Measurements from ENCODE around the gene ARHGAP42.

ARHGAP42 gene

GRCh38 chr11:100769617-100770016 is 82.5 kb downstream of the ARHGAP42 start:
- no peaks in the 10 kb centered on the region for H3K36me3 ChIP-seq (ENCODE audit: insufficient read depth, low read length)
- peaks cover 3% of the 10 kb centered on the region for H3K4me1 ChIP-seq (ENCODE audit: insufficient read depth, low read length)
- H3K27me3 ChIP-seq (ENCODE audit: control insufficient read depth in 1 of 2, insufficient read depth in 2 of 2, low read length in 2 of 2): no peaks in the 10 kb centered on the region
- no peak overlapping the region for H3K27ac ChIP-seq (ENCODE audit: low read depth, low read length)
- no peaks in the 10 kb centered on the region for H3K9me3 ChIP-seq (ENCODE audit: low read length)
- H3K9ac ChIP-seq (ENCODE audit: low read length): no peak overlapping the region
- no peak overlapping the region for H3K4me3 ChIP-seq (ENCODE audit: low read depth in 1 of 2, low read length in 2 of 2)

GRCh38 chr11:100774132-100774531 is 87.0 kb downstream of the ARHGAP42 start:
- Histone ChIP-seq H3K27ac (ENCODE audit: low read depth, low read length) (no peak overlapping the region), H3K4me3 (ENCODE audit: low read depth in 1 of 2, low read length in 2 of 2) (no peak overlapping the region), H3K36me3 (ENCODE audit: insufficient read depth, low read length) (no peaks in the 10 kb centered on the region), H3K9ac (ENCODE audit: low read length) (no peak overlapping the region), H3K4me1 (ENCODE audit: insufficient read depth, low read length) (peaks cover 2% of the 10 kb centered on the region), H3K27me3 (ENCODE audit: control insufficient read depth in 1 of 2, insufficient read depth in 2 of 2, low read length in 2 of 2) (no peaks in the 10 kb centered on the region), H3K9me3 (ENCODE audit: low read length) (no peaks in the 10 kb centered on the region)

- no peaks in the 10 kb centered on the region for H3K4me1 ChIP-seq (ENCODE audit: insufficient read depth, low read length)
- H3K4me3 ChIP-seq (ENCODE audit: low read depth in 1 of 2, low read length in 2 of 2): no peak overlapping the region
- H3K27me3 ChIP-seq (ENCODE audit: control insufficient read depth in 1 of 2, insufficient read depth in 2 of 2, low read length in 2 of 2): no peaks in the 10 kb centered on the region
- no peak overlapping the region for H3K27ac ChIP-seq (ENCODE audit: low read depth, low read length)
- H3K36me3 ChIP-seq (ENCODE audit: insufficient read depth, low read length): no peaks in the 10 kb centered on the region
- H3K9ac ChIP-seq (ENCODE audit: low read length): no peak overlapping the region
- no peaks in the 10 kb centered on the region for H3K9me3 ChIP-seq (ENCODE audit: low read length)
Measured at GRCh38 chr11:100774859-100775258, 87.8 kb downstream of the ARHGAP42 start.

DNA sequence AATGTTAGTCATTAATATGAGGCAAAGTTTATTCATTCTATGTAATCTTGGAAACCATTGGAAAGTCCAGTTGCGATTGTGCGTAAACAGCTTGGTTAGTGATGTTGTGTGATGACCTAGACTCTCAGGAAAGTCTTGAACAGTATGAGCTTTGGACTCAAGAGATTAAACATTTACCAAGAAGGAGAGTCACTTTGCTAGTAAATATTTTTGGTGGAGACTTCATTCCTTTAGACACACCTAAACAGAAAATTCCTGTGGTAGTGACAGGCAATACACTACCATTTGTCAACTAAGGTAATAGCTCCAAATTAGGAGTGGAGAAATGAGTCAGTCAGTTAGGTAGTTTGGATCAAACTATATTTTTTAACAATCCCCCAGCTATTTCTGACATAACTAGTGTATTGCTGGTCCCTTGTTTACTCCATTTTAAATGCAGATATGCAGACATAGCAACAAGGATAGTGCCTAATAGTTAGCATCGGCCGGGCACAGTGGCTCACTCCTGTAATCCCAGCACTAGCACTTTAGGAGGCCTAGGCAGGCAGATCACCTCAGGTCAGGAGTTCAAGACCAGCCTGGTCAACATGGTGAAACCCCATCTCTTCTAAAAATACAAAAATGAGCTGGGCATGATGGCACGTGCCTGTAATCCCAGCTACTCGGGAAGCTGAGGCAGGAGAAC is 89.3 kb downstream of the ARHGAP42 start:
- Histone ChIP-seq H3K9me3 (ENCODE audit: low read length) (no peaks in the 10 kb centered on the region), H3K9ac (ENCODE audit: low read length) (no peak overlapping the region), H3K27ac (ENCODE audit: low read depth, low read length) (no peak overlapping the region), H3K4me3 (ENCODE audit: low read depth in 1 of 2, low read length in 2 of 2) (no peak overlapping the region), H3K4me1 (ENCODE audit: insufficient read depth, low read length) (no peaks in the 10 kb centered on the region), H3K36me3 (ENCODE audit: insufficient read depth, low read length) (no peaks in the 10 kb centered on the region), H3K27me3 (ENCODE audit: control insufficient read depth in 1 of 2, insufficient read depth in 2 of 2, low read length in 2 of 2) (no peaks in the 10 kb centered on the region)

DNA sequence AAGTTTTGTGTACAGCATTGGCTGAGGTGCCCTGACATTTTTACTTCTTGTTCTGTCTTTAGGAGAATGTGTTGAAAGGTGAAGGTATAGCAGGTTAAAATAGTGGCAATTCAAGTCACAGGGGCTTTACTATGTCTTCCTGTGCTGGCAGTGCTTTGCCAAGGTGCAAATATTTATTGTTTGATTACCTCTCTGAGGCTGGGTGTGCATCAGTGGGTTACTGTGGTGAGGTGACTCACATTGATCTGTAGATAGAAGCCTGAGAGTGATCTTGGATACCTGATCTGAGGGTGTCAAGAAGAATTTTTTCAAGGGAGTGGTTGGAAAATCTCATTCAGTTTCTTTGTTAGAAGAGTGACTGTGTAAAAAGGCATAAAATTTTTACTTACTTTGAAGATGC is 90.0 kb downstream of the ARHGAP42 start:
- Histone ChIP-seq H3K36me3 (ENCODE audit: insufficient read depth, low read length) (no peaks in the 10 kb centered on the region), H3K4me3 (ENCODE audit: low read depth in 1 of 2, low read length in 2 of 2) (no peak overlapping the region), H3K9ac (ENCODE audit: low read length) (no peak overlapping the region), H3K4me1 (ENCODE audit: insufficient read depth, low read length) (no peaks in the 10 kb centered on the region), H3K27me3 (ENCODE audit: control insufficient read depth in 1 of 2, insufficient read depth in 2 of 2, low read length in 2 of 2) (no peaks in the 10 kb centered on the region), H3K9me3 (ENCODE audit: low read length) (no peaks in the 10 kb centered on the region), H3K27ac (ENCODE audit: low read depth, low read length) (no peak overlapping the region)

- Histone ChIP-seq H3K4me3 (ENCODE audit: low read depth in 1 of 2, low read length in 2 of 2) (no peak overlapping the region), H3K9me3 (ENCODE audit: low read length) (no peaks in the 10 kb centered on the region), H3K4me1 (ENCODE audit: insufficient read depth, low read length) (no peaks in the 10 kb centered on the region), H3K27me3 (ENCODE audit: control insufficient read depth in 1 of 2, insufficient read depth in 2 of 2, low read length in 2 of 2) (no peaks in the 10 kb centered on the region), H3K27ac (ENCODE audit: low read depth, low read length) (no peak overlapping the region), H3K36me3 (ENCODE audit: insufficient read depth, low read length) (no peaks in the 10 kb centered on the region), H3K9ac (ENCODE audit: low read length) (no peak overlapping the region)
Measured at GRCh38 chr11:100777736-100778135, 90.6 kb downstream of the ARHGAP42 start.

GRCh38 chr11:100778166-100778785 is 91.2 kb downstream of the ARHGAP42 start:
- no peaks in the 10 kb centered on the region for H3K36me3 ChIP-seq (ENCODE audit: insufficient read depth, low read length)
- no peak overlapping the region for H3K27ac ChIP-seq (ENCODE audit: low read depth, low read length)

GRCh38 chr11:100780470-100780869 is 93.4 kb downstream of the ARHGAP42 start:
- Histone ChIP-seq H3K27me3 (ENCODE audit: control insufficient read depth in 1 of 2, insufficient read depth in 2 of 2, low read length in 2 of 2) (no peaks in the 10 kb centered on the region), H3K27ac (ENCODE audit: low read depth, low read length) (no peak overlapping the region), H3K36me3 (ENCODE audit: insufficient read depth, low read length) (no peaks in the 10 kb centered on the region), H3K4me1 (ENCODE audit: insufficient read depth, low read length) (no peaks in the 10 kb centered on the region), H3K9ac (ENCODE audit: low read length) (no peak overlapping the region), H3K4me3 (ENCODE audit: low read depth in 1 of 2, low read length in 2 of 2) (no peak overlapping the region), H3K9me3 (ENCODE audit: low read length) (no peaks in the 10 kb centered on the region)

More at GRCh38 chr11:100778166-100778785, 91.2 kb downstream of the ARHGAP42 start:
- no peaks in the 10 kb centered on the region for H3K4me1 ChIP-seq (ENCODE audit: insufficient read depth, low read length)
- H3K4me3 ChIP-seq (ENCODE audit: low read depth in 1 of 2, low read length in 2 of 2): no peak overlapping the region
- H3K9me3 ChIP-seq (ENCODE audit: low read length): no peaks in the 10 kb centered on the region
- no peak overlapping the region for H3K9ac ChIP-seq (ENCODE audit: low read length)
- no peaks in the 10 kb centered on the region for H3K27me3 ChIP-seq (ENCODE audit: control insufficient read depth in 1 of 2, insufficient read depth in 2 of 2, low read length in 2 of 2)

DNA sequence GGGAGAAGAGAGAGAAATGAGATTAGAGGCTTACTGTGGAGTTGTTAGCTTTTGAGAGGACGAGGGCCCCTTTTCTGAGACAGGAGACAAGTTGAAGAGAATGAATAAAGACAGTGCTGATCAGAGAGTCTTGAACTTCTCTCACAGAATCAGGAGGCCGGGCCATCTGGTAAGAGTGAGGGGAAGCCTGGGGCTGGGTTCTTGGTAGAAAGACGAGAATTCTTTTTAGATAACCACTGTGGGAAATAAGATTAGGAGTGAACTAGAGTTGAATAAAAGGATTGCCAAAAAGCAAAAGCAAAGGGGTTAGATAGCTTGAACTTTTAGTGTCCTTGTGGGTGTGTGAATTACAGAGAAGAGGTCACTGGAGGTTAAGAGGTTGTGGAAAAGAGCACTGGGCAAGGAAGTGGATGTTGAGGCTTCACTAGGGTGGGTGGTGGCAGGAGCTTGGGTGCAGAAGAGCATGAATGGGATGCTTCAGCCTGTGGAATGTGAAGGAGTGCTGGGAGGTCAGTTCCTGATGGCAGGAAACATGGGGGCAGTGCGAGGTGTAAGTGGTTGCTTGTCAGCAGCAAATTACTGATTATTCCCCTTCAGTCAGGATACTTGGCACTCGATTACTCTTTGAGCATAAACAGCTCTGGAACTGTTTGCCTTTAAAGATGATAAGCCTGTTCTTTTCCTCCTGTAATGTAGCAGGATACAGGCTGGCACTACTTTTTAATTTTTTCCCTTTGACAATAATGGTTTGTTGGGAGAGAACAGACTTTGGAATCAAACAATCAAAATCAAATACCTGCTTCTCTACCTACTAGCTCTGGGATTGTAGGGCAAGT is 98.3 kb downstream of the ARHGAP42 start:
- Histone ChIP-seq H3K9ac (ENCODE audit: low read length) (no peak overlapping the region), H3K27me3 (ENCODE audit: control insufficient read depth in 1 of 2, insufficient read depth in 2 of 2, low read length in 2 of 2) (no peaks in the 10 kb centered on the region), H3K9me3 (ENCODE audit: low read length) (no peaks in the 10 kb centered on the region), H3K36me3 (ENCODE audit: insufficient read depth, low read length) (no peaks in the 10 kb centered on the region), H3K27ac (ENCODE audit: low read depth, low read length) (no peak overlapping the region), H3K4me1 (ENCODE audit: insufficient read depth, low read length) (peaks cover 8% of the 10 kb centered on the region), H3K4me3 (ENCODE audit: low read depth in 1 of 2, low read length in 2 of 2) (no peak overlapping the region)

- H3K9ac ChIP-seq (ENCODE audit: low read length): no peak overlapping the region
- H3K9me3 ChIP-seq (ENCODE audit: low read length): no peaks in the 10 kb centered on the region
Measured at GRCh38 chr11:100788561-100789295, 101.6 kb downstream of the ARHGAP42 start.

GRCh38 chr11:100789500-100789899 is 102.4 kb downstream of the ARHGAP42 start:
- peaks cover 8% of the 10 kb centered on the region for H3K4me1 ChIP-seq (ENCODE audit: insufficient read depth, low read length)
- H3K9me3 ChIP-seq (ENCODE audit: low read length): no peaks in the 10 kb centered on the region
- no peaks in the 10 kb centered on the region for H3K36me3 ChIP-seq (ENCODE audit: insufficient read depth, low read length)
- no peak overlapping the region for H3K27ac ChIP-seq (ENCODE audit: low read depth, low read length)
- H3K4me3 ChIP-seq (ENCODE audit: low read depth in 1 of 2, low read length in 2 of 2): no peak overlapping the region
- H3K27me3 ChIP-seq (ENCODE audit: control insufficient read depth in 1 of 2, insufficient read depth in 2 of 2, low read length in 2 of 2): no peaks in the 10 kb centered on the region
- H3K9ac ChIP-seq (ENCODE audit: low read length): no peak overlapping the region

More at GRCh38 chr11:100788561-100789295, 101.6 kb downstream of the ARHGAP42 start:
- Histone ChIP-seq H3K36me3 (ENCODE audit: insufficient read depth, low read length) (no peaks in the 10 kb centered on the region), H3K4me3 (ENCODE audit: low read depth in 1 of 2, low read length in 2 of 2) (no peak overlapping the region), H3K27ac (ENCODE audit: low read depth, low read length) (no peak overlapping the region), H3K27me3 (ENCODE audit: control insufficient read depth in 1 of 2, insufficient read depth in 2 of 2, low read length in 2 of 2) (no peaks in the 10 kb centered on the region), H3K4me1 (ENCODE audit: insufficient read depth, low read length) (peaks cover 8% of the 10 kb centered on the region)

Measured in muscle layer of colon (tissue), 2 donors.